OCI-LY3 (cell line): Measurements from ENCODE around the gene LRBA.

ENCODE experiments used
- H2AFZ ChIP-seq: fragments of 200-600, 300-600 bp; shearing (Covaris generic); 2 replicates; pipeline ENCODE4 v1.6.0; 2014; ENCODE audit warnings: antibody characterized with exemption, low read depth, low read length
- H3K27ac ChIP-seq: fragments of 200-600, 300-600 bp; sonication (generic); 2 replicates; pipeline ENCODE4 v1.5.1; 2014; ENCODE audit warnings: mild to moderate bottlenecking, low read length, moderate library complexity, mixed read lengths
- H3K27me3 ChIP-seq: fragments of 200-600, 300-600 bp; sonication (generic); 2 replicates; pipeline ENCODE4 v1.6.1; 2014; ENCODE audit warnings: low read depth, low read length, mixed read lengths
- H3K36me3 ChIP-seq: fragments of 200-600, 300-600 bp; sonication (generic); replicated peaks from 2 replicates; pipeline ENCODE3; 2014; ENCODE audit warnings: low read depth, low read length, mixed read lengths
- H3K4me1 ChIP-seq: fragments of 300-600, 200-600 bp; sonication (generic); 2 replicates; pipeline ENCODE4 v1.6.1; 2014; ENCODE audit warnings: low read length, mixed read lengths
- H3K4me2 ChIP-seq: fragments of 200-600, 300-600 bp; sonication (generic); 2 replicates; pipeline ENCODE4 v1.6.1; 2014; ENCODE audit warnings: low read length, mixed read lengths
- H3K4me3 ChIP-seq: fragments of 300-600, 200-600 bp; sonication (generic); 2 replicates; pipeline ENCODE4 v1.5.1; 2014; ENCODE audit warnings: antibody characterized with exemption, mild to moderate bottlenecking, low read length, moderate library complexity
- H3K79me2 ChIP-seq: fragments of 300-600, 200-600 bp; shearing (Covaris generic); 2 replicates; pipeline ENCODE4 v1.6.1; 2014; ENCODE audit warnings: mild to moderate bottlenecking, low read length, mixed read lengths
- H3K9ac ChIP-seq: fragments of 300-600, 200-600 bp; shearing (Covaris generic); 2 replicates; pipeline ENCODE4 v1.6.0; 2014; ENCODE audit warnings: mild to moderate bottlenecking, low read length, moderate library complexity
- H3K9me3 ChIP-seq: fragments of 200-600, 300-600 bp; shearing (Covaris generic); 2 replicates; pipeline ENCODE4 v1.6.1; 2014; ENCODE audit warnings: low read length, mixed read lengths; ENCODE audit not compliant: insufficient read depth
- H4K20me1 ChIP-seq: fragments of 200-600, 300-600 bp; sonication (generic); 2 replicates; pipeline ENCODE4 v1.6.1; 2016; ENCODE audit warnings: low read length, mixed read lengths; ENCODE audit not compliant: insufficient read depth
- EZH2phosphoT487 ChIP-seq: fragments of 200-600 bp; shearing (Covaris generic); IDR thresholded peaks from 2 replicates; pipeline ENCODE4 v1.6.1; 2018; ENCODE audit warnings: antibody characterized with exemption, mixed run types, low read depth
- TF ChIP-seq, protein P1 (sequence below): fragments of 200-600, 300-600 bp; sonication (generic); IDR thresholded peaks from 2 replicates; pipeline ENCODE4 v1.5.1; 2014; ENCODE audit warnings: antibody characterized with exemption, low read length, low read depth

Gene LRBA

DNA sequence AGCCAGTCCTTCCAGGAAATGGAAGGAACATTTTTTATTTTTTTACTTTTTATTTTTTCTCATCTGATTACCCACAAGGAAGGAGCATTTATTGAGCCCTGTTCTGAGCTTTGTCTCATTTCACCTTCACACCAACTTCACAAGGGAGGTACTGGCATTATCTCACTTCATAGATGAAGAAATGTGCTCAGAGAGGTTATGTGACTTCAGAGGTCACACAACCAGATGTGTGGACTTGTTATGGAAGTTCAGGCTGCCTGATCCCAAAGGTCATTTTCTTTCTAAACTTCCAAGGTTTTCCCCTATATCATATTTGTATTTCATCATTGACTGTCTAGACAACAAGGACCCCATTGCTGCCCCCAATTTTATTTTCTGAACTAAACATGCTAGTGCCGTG lies 776.5 kb downstream of the LRBA start:
- Histone ChIP-seq H3K4me3 (no peak overlapping the region), H3K27ac (no peak overlapping the region), H4K20me1 (no peaks in the 10 kb centered on the region), H3K79me2 (no peaks in the 10 kb centered on the region), H3K9me3 (no peaks in the 10 kb centered on the region), H2AFZ (no peak overlapping the region), H3K4me2 (no peak overlapping the region), H3K4me1 (no peaks in the 10 kb centered on the region), H3K9ac (no peak overlapping the region), H3K27me3 (no peaks in the 10 kb centered on the region), H3K36me3 (no peaks in the 10 kb centered on the region)
- TF ChIP-seq, protein P1, sequence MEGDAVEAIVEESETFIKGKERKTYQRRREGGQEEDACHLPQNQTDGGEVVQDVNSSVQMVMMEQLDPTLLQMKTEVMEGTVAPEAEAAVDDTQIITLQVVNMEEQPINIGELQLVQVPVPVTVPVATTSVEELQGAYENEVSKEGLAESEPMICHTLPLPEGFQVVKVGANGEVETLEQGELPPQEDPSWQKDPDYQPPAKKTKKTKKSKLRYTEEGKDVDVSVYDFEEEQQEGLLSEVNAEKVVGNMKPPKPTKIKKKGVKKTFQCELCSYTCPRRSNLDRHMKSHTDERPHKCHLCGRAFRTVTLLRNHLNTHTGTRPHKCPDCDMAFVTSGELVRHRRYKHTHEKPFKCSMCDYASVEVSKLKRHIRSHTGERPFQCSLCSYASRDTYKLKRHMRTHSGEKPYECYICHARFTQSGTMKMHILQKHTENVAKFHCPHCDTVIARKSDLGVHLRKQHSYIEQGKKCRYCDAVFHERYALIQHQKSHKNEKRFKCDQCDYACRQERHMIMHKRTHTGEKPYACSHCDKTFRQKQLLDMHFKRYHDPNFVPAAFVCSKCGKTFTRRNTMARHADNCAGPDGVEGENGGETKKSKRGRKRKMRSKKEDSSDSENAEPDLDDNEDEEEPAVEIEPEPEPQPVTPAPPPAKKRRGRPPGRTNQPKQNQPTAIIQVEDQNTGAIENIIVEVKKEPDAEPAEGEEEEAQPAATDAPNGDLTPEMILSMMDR, result no peak
- TF ChIP-seq EZH2phosphoT487, result no peak

DNA sequence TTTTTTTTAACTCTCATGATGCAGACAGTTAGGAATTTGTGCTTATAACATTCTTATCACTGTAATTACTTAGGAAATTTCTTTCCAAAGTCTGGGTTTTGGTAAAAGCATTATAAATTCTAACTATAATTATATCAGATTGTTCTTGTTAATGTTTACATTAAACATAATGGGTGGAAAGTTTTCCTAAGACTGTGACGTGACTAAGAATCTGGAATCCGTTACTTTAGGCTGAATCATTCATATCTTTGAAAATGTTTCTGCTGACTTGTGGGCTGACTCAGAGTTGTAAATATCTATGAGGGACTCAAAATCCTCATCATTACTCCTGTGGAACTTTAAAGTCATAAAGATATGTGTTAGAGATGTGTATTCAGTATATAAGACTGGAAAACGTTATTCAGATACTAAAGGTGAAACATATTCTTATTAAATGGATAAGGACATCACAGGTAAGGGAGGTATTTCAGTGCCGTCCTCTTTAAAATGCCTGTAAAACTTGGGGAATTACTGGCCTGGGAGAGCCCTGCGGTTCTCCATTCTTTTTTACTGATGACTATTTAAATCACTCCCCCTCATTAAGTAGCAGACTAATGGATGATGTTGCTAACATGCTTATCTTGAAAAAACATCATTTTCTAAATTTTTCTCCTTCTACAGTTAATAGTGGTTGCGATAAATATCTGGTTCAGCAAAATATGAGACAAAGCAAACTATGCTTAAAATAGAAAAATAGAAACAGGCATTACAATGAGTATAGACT lies 777.8 kb downstream of the LRBA start:
- H3K9me3 ChIP-seq, result no peaks in the 10 kb centered on the region
- H2AFZ ChIP-seq, result no peak overlapping the region

DNA sequence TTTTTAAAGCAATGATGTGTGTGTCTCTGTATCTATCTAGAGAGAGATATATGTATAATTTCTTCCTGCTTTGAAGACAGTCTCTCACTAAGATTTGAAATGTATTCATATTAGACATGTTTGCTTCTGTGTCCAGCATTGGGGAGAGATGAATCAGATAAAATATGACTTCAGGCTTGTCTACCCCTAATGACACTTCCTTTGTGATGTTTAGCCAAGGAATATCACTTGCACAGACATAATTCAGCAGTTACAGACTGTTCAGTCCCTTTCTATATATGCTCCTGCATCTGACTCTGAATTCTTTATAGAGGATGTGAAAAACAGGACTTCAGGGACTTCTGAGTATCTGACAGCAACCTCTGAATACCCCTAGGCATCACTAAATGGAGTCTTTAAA lies 778.5 kb downstream of the LRBA start:
- Histone ChIP-seq H3K4me2 (no peak overlapping the region), H2AFZ (no peak overlapping the region), H3K36me3 (no peaks in the 10 kb centered on the region), H3K79me2 (no peaks in the 10 kb centered on the region), H3K27me3 (no peaks in the 10 kb centered on the region), H4K20me1 (no peaks in the 10 kb centered on the region), H3K9ac (no peak overlapping the region), H3K9me3 (no peaks in the 10 kb centered on the region), H3K27ac (no peak overlapping the region), H3K4me1 (no peaks in the 10 kb centered on the region), H3K4me3 (no peak overlapping the region)
- TF ChIP-seq, protein P1, result no peak
- no peak for TF ChIP-seq EZH2phosphoT487

More for the DNA sequence above, 777.8 kb downstream of the LRBA start:
- Histone ChIP-seq H3K79me2 (no peaks in the 10 kb centered on the region), H3K4me1 (no peaks in the 10 kb centered on the region), H3K4me2 (no peak overlapping the region), H3K36me3 (no peaks in the 10 kb centered on the region), H4K20me1 (no peaks in the 10 kb centered on the region), H3K4me3 (no peak overlapping the region), H3K27ac (no peak overlapping the region), H3K9ac (no peak overlapping the region), H3K27me3 (no peaks in the 10 kb centered on the region)
- TF ChIP-seq EZH2phosphoT487, result no peak
- TF ChIP-seq, protein P1, result no peak

DNA sequence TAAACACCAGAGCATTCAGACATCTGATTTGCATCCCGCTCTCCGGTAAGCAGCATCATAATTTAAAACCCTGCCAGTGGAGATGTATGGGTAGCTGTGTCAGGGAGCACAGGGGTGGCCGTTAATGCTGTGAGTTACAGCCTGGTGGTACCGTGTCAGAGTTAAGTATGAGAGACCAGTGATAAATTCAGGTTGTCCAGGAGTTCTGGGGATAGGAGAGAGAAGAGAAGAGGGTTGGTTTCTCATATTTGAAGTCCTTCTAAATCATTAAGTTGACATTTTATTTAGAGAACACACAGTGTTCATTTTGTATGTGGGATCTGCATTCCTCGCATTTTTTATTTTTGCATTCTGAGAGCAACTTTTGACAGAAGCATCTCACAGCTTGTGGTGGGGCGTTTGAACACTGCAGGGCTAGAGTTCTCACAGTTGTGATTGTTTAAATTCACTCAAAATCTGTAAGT lies 779.2 kb downstream of the LRBA start:
- Histone ChIP-seq H3K27ac (no peak overlapping the region), H3K9me3 (no peaks in the 10 kb centered on the region), H4K20me1 (no peaks in the 10 kb centered on the region), H2AFZ (no peak overlapping the region), H3K4me1 (no peaks in the 10 kb centered on the region), H3K4me3 (no peak overlapping the region), H3K4me2 (no peak overlapping the region), H3K9ac (no peak overlapping the region), H3K79me2 (no peaks in the 10 kb centered on the region), H3K36me3 (no peaks in the 10 kb centered on the region), H3K27me3 (no peaks in the 10 kb centered on the region)
- TF ChIP-seq, protein P1, result no peak
- TF ChIP-seq EZH2phosphoT487, result no peak
